ENCODE data around the gene MLST8.

GRCh38 chr16:2160915-2161551, 44.2 kb upstream of the MLST8 start:
- TF ChIP-seq POLR2AphosphoS5 (IDR thresholded peaks at IDR 0.05; ENCODE audit: insufficient read depth, low read depth, low read length) (no peak), POLR2A (IDR thresholded peaks at IDR 0.05; ENCODE audit: low read depth, low read length) (no peak), EZH2 (IDR thresholded peaks at IDR 0.05; ENCODE audit: borderline replicate concordance, low read depth, low read length, severe bottlenecking) (no peak), JUN (IDR thresholded peaks at IDR 0.05; ENCODE audit: borderline replicate concordance, insufficient read depth, insufficient read length, low read depth) (no peak), MYC (IDR thresholded peaks at IDR 0.05; ENCODE audit: low read depth, low read length) (no peak), GATA2 (IDR thresholded peaks at IDR 0.05; ENCODE audit: insufficient read depth, insufficient read length, low read depth, low read length) (no peak), FOS (IDR thresholded peaks at IDR 0.05; ENCODE audit: borderline replicate concordance, insufficient read depth, low read length) (no peak)
- TF ChIP-seq, protein P1, sequence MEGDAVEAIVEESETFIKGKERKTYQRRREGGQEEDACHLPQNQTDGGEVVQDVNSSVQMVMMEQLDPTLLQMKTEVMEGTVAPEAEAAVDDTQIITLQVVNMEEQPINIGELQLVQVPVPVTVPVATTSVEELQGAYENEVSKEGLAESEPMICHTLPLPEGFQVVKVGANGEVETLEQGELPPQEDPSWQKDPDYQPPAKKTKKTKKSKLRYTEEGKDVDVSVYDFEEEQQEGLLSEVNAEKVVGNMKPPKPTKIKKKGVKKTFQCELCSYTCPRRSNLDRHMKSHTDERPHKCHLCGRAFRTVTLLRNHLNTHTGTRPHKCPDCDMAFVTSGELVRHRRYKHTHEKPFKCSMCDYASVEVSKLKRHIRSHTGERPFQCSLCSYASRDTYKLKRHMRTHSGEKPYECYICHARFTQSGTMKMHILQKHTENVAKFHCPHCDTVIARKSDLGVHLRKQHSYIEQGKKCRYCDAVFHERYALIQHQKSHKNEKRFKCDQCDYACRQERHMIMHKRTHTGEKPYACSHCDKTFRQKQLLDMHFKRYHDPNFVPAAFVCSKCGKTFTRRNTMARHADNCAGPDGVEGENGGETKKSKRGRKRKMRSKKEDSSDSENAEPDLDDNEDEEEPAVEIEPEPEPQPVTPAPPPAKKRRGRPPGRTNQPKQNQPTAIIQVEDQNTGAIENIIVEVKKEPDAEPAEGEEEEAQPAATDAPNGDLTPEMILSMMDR (IDR thresholded peaks at IDR 0.05; ENCODE audit: extremely low read depth in 1 of 2, insufficient read depth in 1 of 2, low read depth in 1 of 2, low read length in 2 of 2): no peak
- TF ChIP-seq, protein P2, sequence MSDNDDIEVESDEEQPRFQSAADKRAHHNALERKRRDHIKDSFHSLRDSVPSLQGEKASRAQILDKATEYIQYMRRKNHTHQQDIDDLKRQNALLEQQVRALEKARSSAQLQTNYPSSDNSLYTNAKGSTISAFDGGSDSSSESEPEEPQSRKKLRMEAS (IDR thresholded peaks at IDR 0.05; ENCODE audit: insufficient read depth, insufficient read length): no peak

Measured in endothelial cell of umbilical vein (primary cell).